Loucy (cell line): ENCODE data around the gene SPOCK1.
A peak's percentile ranks its signal among the peaks of the same experiment; 100 is the strongest.

Source experiments
- H2AFZ ChIP-seq: fragments of 200-600 bp; sonication (generic); 2 replicates; pipeline ENCODE4 v1.6.0; 2016; ENCODE audit warnings: antibody characterized with exemption, mild to moderate bottlenecking, low read length, moderate library complexity
- H3F3A ChIP-seq: fragments of 200-600 bp; 2 replicates; pipeline ENCODE4 v1.6.0; 2016; ENCODE audit warnings: antibody characterized with exemption, low read depth, mild to moderate bottlenecking
- H3K27me3 ChIP-seq: fragments of 200-600 bp; sonication (generic); 2 replicates; pipeline ENCODE4 v1.6.1; 2014; ENCODE audit warnings: low read length, mild to moderate bottlenecking; ENCODE audit not compliant: insufficient read depth, poor library complexity, severe bottlenecking
- H3K36me3 ChIP-seq: fragments of 200-600 bp; sonication (generic); 2 replicates; pipeline ENCODE4 v1.6.1; 2016; ENCODE audit warnings: low read length; ENCODE audit not compliant: insufficient read depth
- H3K4me1 ChIP-seq: fragments of 200-600 bp; sonication (generic); 2 replicates; pipeline ENCODE4 v1.5.1; 2014; ENCODE audit warnings: low read length, mild to moderate bottlenecking; ENCODE audit not compliant: insufficient read depth, poor library complexity, severe bottlenecking
- H3K4me2 ChIP-seq: fragments of 200-600 bp; sonication (generic); 2 replicates; pipeline ENCODE4 v1.6.0; 2014; ENCODE audit warnings: antibody characterized with exemption, low read length, low read depth, mild to moderate bottlenecking; ENCODE audit not compliant: poor library complexity, severe bottlenecking
- H3K4me3 ChIP-seq: fragments of 200-600 bp; sonication (generic); 2 replicates; pipeline ENCODE4 v1.5.1; 2014; ENCODE audit warnings: low read length, mild to moderate bottlenecking, mixed read lengths; ENCODE audit not compliant: poor library complexity, severe bottlenecking
- H3K79me2 ChIP-seq: fragments of 200-600 bp; sonication (generic); 2 replicates; pipeline ENCODE4 v1.6.1; 2014; ENCODE audit warnings: low read length; ENCODE audit not compliant: insufficient read depth
- H3K9ac ChIP-seq: fragments of 200-600 bp; sonication (generic); 2 replicates; pipeline ENCODE4 v1.6.0; 2014; ENCODE audit warnings: mild to moderate bottlenecking, low read depth, low read length, moderate library complexity; ENCODE audit not compliant: poor library complexity, severe bottlenecking
- H3K9me2 ChIP-seq: fragments of 200-600 bp; sonication (generic); replicated peaks from 2 replicates; pipeline ENCODE4 v1.6.1; 2016; ENCODE audit warnings: low read depth, low read length, mixed read lengths
- H3K9me3 ChIP-seq: fragments of 200-600 bp; sonication (generic); 2 replicates; pipeline ENCODE4 v1.6.1; 2014; ENCODE audit warnings: mild to moderate bottlenecking, antibody characterized with exemption, low read length, low read depth; ENCODE audit not compliant: insufficient read depth
- H4K20me1 ChIP-seq: fragments of 200-600 bp; sonication (generic); 2 replicates; pipeline ENCODE4 v1.6.0; 2014; ENCODE audit warnings: antibody characterized with exemption, low read length, mild to moderate bottlenecking; ENCODE audit not compliant: insufficient read depth, poor library complexity, severe bottlenecking
- CTCF ChIP-seq: fragments of 200-600 bp; sonication (generic); conservative IDR thresholded peaks from 2 replicates; pipeline ENCODE4 v1.5.1; 2014; ENCODE audit warnings: mild to moderate bottlenecking, antibody characterized with exemption, low read length
- EZH2phosphoT487 ChIP-seq: fragments of 200-600 bp; IDR thresholded peaks from 2 replicates; pipeline ENCODE4 v1.6.1; 2018; ENCODE audit warnings: antibody characterized with exemption, mild to moderate bottlenecking, moderate library complexity, borderline replicate concordance

SPOCK1 gene

GRCh38 chr5:137034213-137034612 lies 464.9 kb downstream of the SPOCK1 start:
- H3F3A ChIP-seq: no peaks in the 10 kb centered on the region
- no peak overlapping the region for H2AFZ ChIP-seq
- H3K4me3 ChIP-seq: no peak overlapping the region
- no peaks in the 10 kb centered on the region for H4K20me1 ChIP-seq
- no peak for TF ChIP-seq EZH2phosphoT487
- no peak for TF ChIP-seq CTCF
- H3K79me2 ChIP-seq: no peaks in the 10 kb centered on the region
- H3K4me1 ChIP-seq: peaks cover under 1% of the 10 kb centered on the region
- no peak overlapping the region for H3K4me2 ChIP-seq
- H3K36me3 ChIP-seq: no peaks in the 10 kb centered on the region
- H3K27me3 ChIP-seq: no peaks in the 10 kb centered on the region
- no peaks in the 10 kb centered on the region for H3K9me3 ChIP-seq
- no peak overlapping the region for H3K9ac ChIP-seq
- H3K9me2 ChIP-seq: no peaks in the 10 kb centered on the region

- Histone ChIP-seq H4K20me1 (no peaks in the 10 kb centered on the region), H3K9me2 (no peaks in the 10 kb centered on the region), H3K36me3 (no peaks in the 10 kb centered on the region), H3K9ac (no peak overlapping the region), H3K4me3 (no peak overlapping the region), H3K4me1 (peaks cover 14% of the 10 kb centered on the region), H3K79me2 (no peaks in the 10 kb centered on the region), H3F3A (no peaks in the 10 kb centered on the region), H3K9me3 (no peaks in the 10 kb centered on the region), H2AFZ (no peak overlapping the region), H3K4me2 (no peak overlapping the region), H3K27me3 (no peaks in the 10 kb centered on the region)
- TF ChIP-seq CTCF (no peak), EZH2phosphoT487 (no peak)
These were observed 466.2 kb downstream of the SPOCK1 start for GRCh38 chr5:137032929-137033328.

GRCh38 chr5:137027758-137028157 lies 471.4 kb downstream of the SPOCK1 start:
- H3K9me2 ChIP-seq: no peaks in the 10 kb centered on the region
- TF ChIP-seq EZH2phosphoT487: no peak
- no peaks in the 10 kb centered on the region for H3K79me2 ChIP-seq
- H3K9me3 ChIP-seq: no peaks in the 10 kb centered on the region
- no peak overlapping the region for H3K4me3 ChIP-seq
- H3F3A ChIP-seq: peaks cover 6% of the 10 kb centered on the region; the same call in 1 of the 2 replicates
- no peak overlapping the region for H3K9ac ChIP-seq
- H2AFZ ChIP-seq: no peak overlapping the region
- H3K4me2 ChIP-seq: peak overlapping the region; percentile 29
- no peaks in the 10 kb centered on the region for H3K36me3 ChIP-seq
- H3K27me3 ChIP-seq: no peaks in the 10 kb centered on the region
- peaks cover 62% of the 10 kb centered on the region for H3K4me1 ChIP-seq
- H4K20me1 ChIP-seq: no peaks in the 10 kb centered on the region

- TF ChIP-seq CTCF (no peak), EZH2phosphoT487 (no peak)
- H3K4me1 ChIP-seq: peaks cover 72% of the 10 kb centered on the region
- H4K20me1 ChIP-seq: no peaks in the 10 kb centered on the region
- no peaks in the 10 kb centered on the region for H3K79me2 ChIP-seq
- no peaks in the 10 kb centered on the region for H3K9me3 ChIP-seq
- no peak overlapping the region for H3K4me3 ChIP-seq
- peaks cover 6% of the 10 kb centered on the region; the same call in 1 of the 2 replicates for H3F3A ChIP-seq
- no peak overlapping the region for H2AFZ ChIP-seq
- no peak overlapping the region for H3K9ac ChIP-seq
- peak overlapping the region; percentile 9 for H3K4me2 ChIP-seq
- no peaks in the 10 kb centered on the region for H3K27me3 ChIP-seq
- no peaks in the 10 kb centered on the region for H3K36me3 ChIP-seq
- no peaks in the 10 kb centered on the region for H3K9me2 ChIP-seq
These were observed 472.8 kb downstream of the SPOCK1 start for GRCh38 chr5:137026296-137026695.
